ENCODE results near the gene PRKCSH. TPM values are rescaled to one million over a fixed set of nuclear protein-coding genes. Genes with fewer than 3 reads are reported as not detected.

PRKCSH gene
- total RNA-seq, 2 donors from 2014 or later: 78.0 to 82.8 TPM

DNA sequence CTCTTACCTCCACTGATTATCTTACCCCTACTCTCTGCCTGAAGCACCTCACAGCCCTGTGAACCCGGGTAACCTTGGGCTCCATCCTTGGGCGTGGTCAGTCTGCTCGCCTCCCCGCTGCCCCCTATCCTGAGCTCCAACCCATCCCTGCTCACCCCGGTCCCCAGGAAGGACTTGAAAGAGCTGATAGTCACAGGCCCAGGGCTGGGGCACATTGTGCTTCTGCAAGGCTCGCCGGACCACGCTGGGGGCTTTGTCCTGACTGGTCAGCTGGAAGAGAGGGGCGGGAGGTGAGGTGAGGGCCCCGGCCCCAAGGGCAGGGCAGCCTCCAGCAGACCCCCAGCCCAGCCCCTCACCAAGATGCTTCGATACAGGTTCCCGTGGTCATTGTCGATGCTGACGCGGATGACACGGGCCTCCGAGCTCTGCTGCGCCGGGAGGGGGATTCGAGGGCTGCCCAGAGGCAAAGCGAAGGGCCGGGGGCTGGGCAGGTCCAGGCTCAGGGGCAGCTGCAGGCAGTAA is 38.3 kb upstream of the PRKCSH start:
- Histone ChIP-seq H3K36me3 (no peaks in the 10 kb centered on the region), H3K27me3 (no peaks in the 10 kb centered on the region), H3K27ac (no peak overlapping the region), H3K4me1 (no peaks in the 10 kb centered on the region), H3K4me3 (no peak overlapping the region), H3K9me3 (no peaks in the 10 kb centered on the region)
- no peak for DNase-seq (ENCODE audit: low spot score)
- TF ChIP-seq, protein P1, sequence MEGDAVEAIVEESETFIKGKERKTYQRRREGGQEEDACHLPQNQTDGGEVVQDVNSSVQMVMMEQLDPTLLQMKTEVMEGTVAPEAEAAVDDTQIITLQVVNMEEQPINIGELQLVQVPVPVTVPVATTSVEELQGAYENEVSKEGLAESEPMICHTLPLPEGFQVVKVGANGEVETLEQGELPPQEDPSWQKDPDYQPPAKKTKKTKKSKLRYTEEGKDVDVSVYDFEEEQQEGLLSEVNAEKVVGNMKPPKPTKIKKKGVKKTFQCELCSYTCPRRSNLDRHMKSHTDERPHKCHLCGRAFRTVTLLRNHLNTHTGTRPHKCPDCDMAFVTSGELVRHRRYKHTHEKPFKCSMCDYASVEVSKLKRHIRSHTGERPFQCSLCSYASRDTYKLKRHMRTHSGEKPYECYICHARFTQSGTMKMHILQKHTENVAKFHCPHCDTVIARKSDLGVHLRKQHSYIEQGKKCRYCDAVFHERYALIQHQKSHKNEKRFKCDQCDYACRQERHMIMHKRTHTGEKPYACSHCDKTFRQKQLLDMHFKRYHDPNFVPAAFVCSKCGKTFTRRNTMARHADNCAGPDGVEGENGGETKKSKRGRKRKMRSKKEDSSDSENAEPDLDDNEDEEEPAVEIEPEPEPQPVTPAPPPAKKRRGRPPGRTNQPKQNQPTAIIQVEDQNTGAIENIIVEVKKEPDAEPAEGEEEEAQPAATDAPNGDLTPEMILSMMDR (IDR thresholded peaks at IDR 0.05): no peak

DNA sequence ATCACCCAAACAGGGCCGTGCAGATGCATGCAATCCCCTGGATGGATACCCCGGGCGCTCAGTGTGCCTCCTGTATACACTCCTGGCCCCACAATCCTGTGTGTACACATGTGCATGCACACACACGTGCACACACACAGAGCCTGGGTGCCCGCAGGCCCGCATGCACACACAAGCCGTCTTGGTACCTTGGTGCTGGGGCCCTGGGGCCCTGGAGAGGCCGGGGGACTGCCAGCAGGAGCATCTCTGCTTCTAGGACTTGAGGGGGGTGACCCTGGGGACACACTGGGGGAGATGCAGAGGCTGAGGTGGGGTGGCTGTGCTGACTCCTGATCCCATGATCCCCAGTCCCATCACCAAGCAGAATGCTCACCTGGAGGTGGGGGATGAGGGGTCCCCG is 35.8 kb upstream of the PRKCSH start:
- no peak overlapping the region for H3K27ac ChIP-seq
- H3K9me3 ChIP-seq: no peaks in the 10 kb centered on the region
- TF ChIP-seq, protein P1 (IDR thresholded peaks at IDR 0.05): no peak
- H3K36me3 ChIP-seq: no peaks in the 10 kb centered on the region
- H3K4me1 ChIP-seq: no peaks in the 10 kb centered on the region
- H3K4me3 ChIP-seq: no peak overlapping the region
- no peak for DNase-seq (ENCODE audit: low spot score)
- H3K27me3 ChIP-seq: no peaks in the 10 kb centered on the region

DNA sequence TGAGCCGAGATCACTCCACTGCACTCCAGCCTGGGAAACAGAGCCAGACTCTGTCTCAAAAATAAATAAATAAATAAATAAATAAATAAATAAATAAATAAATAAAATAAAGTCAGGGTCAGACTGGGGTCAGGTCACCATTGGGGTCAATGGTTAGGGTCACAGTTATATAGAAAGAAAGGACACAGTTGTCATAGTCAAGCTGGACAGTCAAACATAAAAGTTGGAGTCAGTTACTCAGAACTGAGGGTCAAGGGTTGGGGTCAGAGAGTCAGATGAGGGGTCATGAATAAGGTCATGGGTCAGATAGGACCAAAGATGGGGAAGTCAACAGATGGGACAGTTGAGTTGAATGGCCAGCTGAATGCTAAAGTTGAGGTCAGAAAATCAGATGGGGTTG is 34.6 kb upstream of the PRKCSH start:
- Histone ChIP-seq H3K27me3 (no peaks in the 10 kb centered on the region), H3K27ac (no peak overlapping the region), H3K36me3 (no peaks in the 10 kb centered on the region), H3K4me3 (no peak overlapping the region), H3K9me3 (no peaks in the 10 kb centered on the region), H3K4me1 (no peaks in the 10 kb centered on the region)
- TF ChIP-seq, protein P1 (IDR thresholded peaks at IDR 0.05): no peak
- no peak for DNase-seq (ENCODE audit: low spot score)

GRCh38 chr19:11401808-11402543 is 33.5 kb upstream of the PRKCSH start:
- no peaks in the 10 kb centered on the region for H3K9me3 ChIP-seq
- H3K27me3 ChIP-seq: no peaks in the 10 kb centered on the region
- no peaks in the 10 kb centered on the region for H3K36me3 ChIP-seq
- no peak for DNase-seq (ENCODE audit: low spot score)
- H3K4me3 ChIP-seq: no peak overlapping the region
- H3K27ac ChIP-seq: no peak overlapping the region
- peaks cover 0 to 8% of the 10 kb centered on the region in 2 donors for H3K4me1 ChIP-seq
- TF ChIP-seq, protein P1 (IDR thresholded peaks at IDR 0.05): no peak

DNA sequence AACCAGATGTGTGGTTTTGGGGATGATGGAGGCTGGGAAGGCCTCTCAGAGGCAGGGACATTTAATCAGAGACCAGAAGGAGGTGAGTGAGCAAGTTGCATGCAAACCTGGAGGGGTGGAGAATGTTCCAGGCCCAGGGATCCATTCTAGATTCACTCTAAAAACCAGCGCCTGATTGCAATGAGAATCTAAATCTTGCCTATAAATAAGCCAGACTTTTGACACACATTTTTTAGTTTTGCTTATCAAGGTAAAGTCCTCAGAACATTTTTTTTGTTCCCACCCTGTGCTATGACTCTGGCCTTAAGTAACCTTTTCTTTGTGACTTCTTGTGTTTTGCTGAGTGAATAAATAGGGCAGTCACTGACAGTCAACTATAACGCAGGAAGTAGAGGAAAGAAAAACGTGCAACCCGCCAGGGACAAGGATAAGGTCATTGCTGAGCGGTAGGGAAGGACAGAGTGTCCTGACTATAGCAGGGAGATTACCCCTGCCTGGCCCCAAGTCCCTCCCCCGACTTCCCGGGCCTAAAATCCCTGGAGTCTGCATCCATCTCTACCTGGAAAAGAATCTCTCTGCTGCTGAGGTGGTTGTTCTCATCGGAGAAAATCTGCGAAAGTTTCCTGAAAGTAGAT is 30.7 kb upstream of the PRKCSH start:
- no peaks in the 10 kb centered on the region for H3K9me3 ChIP-seq
- TF ChIP-seq, protein P1 (IDR thresholded peaks at IDR 0.05): no peak
- no peak overlapping the region for H3K4me3 ChIP-seq
- no peak overlapping the region for H3K27ac ChIP-seq
- no peak for DNase-seq (ENCODE audit: low spot score)
- H3K36me3 ChIP-seq: no peaks in the 10 kb centered on the region
- no peaks in the 10 kb centered on the region for H3K27me3 ChIP-seq
- H3K4me1 ChIP-seq: peaks cover 0 to 8% of the 10 kb centered on the region in 2 donors

Measured in right atrium auricular region (tissue), 2 donors.